ENCODE measurements around the gene EPM2A. TPM values are rescaled to one million over a fixed set of nuclear protein-coding genes. Genes with fewer than 3 reads are reported as not detected.
A peak's percentile ranks its signal among the peaks of the same experiment; 100 is the strongest.

The EPM2A gene
- total and polyA plus RNA-seq, 7 donors, result 2.3 to 79.5 (median 66.5) TPM

- no peak for DNase-seq
- H3K9me3 ChIP-seq, result no peaks in the 10 kb centered on the region
- no peaks in the 10 kb centered on the region for H3K36me3 ChIP-seq
- no peak overlapping the region for H3K4me3 ChIP-seq
- H3K27ac ChIP-seq, result no peak overlapping the region
- H3K27me3 ChIP-seq, result no peaks in the 10 kb centered on the region
- no peak for TF ChIP-seq CTCF (IDR thresholded peaks at IDR 0.05)
- intact Hi-C loops (cut with DNase I), result no loop called here
- no peaks in the 10 kb centered on the region for H3K4me1 ChIP-seq
These were observed 28.4 kb upstream of the EPM2A start for GRCh38 chr6:145763742-145764141.

- TF ChIP-seq POLR2A (IDR thresholded peaks at IDR 0.05), result no peak
- TF ChIP-seq POLR2AphosphoS5 (IDR thresholded peaks at IDR 0.05), result no peak
- TF ChIP-seq CTCF (IDR thresholded peaks at IDR 0.05), result no peak
- no peak for TF ChIP-seq EP300 (IDR thresholded peaks at IDR 0.05)
- intact Hi-C loops (cut with DNase I), result no loop called here
- Histone ChIP-seq H3K4me3 (no peak overlapping the region), H3K27me3 (no peaks in the 10 kb centered on the region), H3K9me3 (no peaks in the 10 kb centered on the region), H3K36me3 (no peaks in the 10 kb centered on the region), H3K27ac (no peak overlapping the region), H3K4me1 (peaks cover 0 to 1% (median 0%) of the 10 kb centered on the region in 4 donors)
- no peak for DNase-seq
These were observed 26.3 kb upstream of the EPM2A start for GRCh38 chr6:145761584-145761983.

- Histone ChIP-seq H3K9me3 (no peaks in the 10 kb centered on the region), H3K27ac (no peak overlapping the region), H3K4me1 (peaks cover 0 to 5% (median 0%) of the 10 kb centered on the region in 4 donors), H3K4me3 (no peak overlapping the region), H3K36me3 (no peaks in the 10 kb centered on the region), H3K27me3 (no peaks in the 10 kb centered on the region)
- intact Hi-C loops (cut with DNase I), result no loop called here
- WGBS, 2 donors, result 81 to 89% methylated on average over 4 of the region's 4 CpGs
- no peak for DNase-seq
- no peak for TF ChIP-seq POLR2AphosphoS5 (IDR thresholded peaks at IDR 0.05)
- TF ChIP-seq CTCF (IDR thresholded peaks at IDR 0.05), result no peak
- TF ChIP-seq POLR2A (IDR thresholded peaks at IDR 0.05), result no peak
- no peak for TF ChIP-seq EP300 (IDR thresholded peaks at IDR 0.05)
These were observed 22.8 kb upstream of the EPM2A start for GRCh38 chr6:145758113-145758512.

- Histone ChIP-seq H3K36me3 (no peaks in the 10 kb centered on the region), H3K9me3 (no peaks in the 10 kb centered on the region), H3K4me3 (no peak overlapping the region), H3K27me3 (no peaks in the 10 kb centered on the region), H3K27ac (no peak overlapping the region), H3K4me1 (peaks cover 0 to 5% (median 0%) of the 10 kb centered on the region in 4 donors)
- TF ChIP-seq POLR2AphosphoS5 (IDR thresholded peaks at IDR 0.05), result peak in 1 of 4 donors; percentile 22
- TF ChIP-seq POLR2A (IDR thresholded peaks at IDR 0.05), result no peak
- DNase-seq, result no peak
- intact Hi-C loops (cut with DNase I), result no loop called here
- WGBS, 2 donors, result 59 to 66% methylated on average over 1 of the region's 1 CpG
These were observed 20.9 kb upstream of the EPM2A start for GRCh38 chr6:145756170-145756662.

GRCh38 chr6:145755682-145756081 is 20.4 kb upstream of the EPM2A start:
- DNase-seq, result no peak
- H3K9me3 ChIP-seq, result no peaks in the 10 kb centered on the region
- H3K36me3 ChIP-seq, result no peaks in the 10 kb centered on the region
- H3K4me1 ChIP-seq, result peaks cover 0 to 5% (median 0%) of the 10 kb centered on the region in 4 donors
- intact Hi-C loops (cut with DNase I), result no loop called here
- no peaks in the 10 kb centered on the region for H3K27me3 ChIP-seq
- H3K27ac ChIP-seq, result no peak overlapping the region
- H3K4me3 ChIP-seq, result no peak overlapping the region
- TF ChIP-seq POLR2A (IDR thresholded peaks at IDR 0.05) (no peak), CTCF (IDR thresholded peaks at IDR 0.05) (no peak)
